K562 (cell line): ENCODE data around the gene PDE2A. TPM values are rescaled to one million over a fixed set of nuclear protein-coding genes. Genes with fewer than 3 reads are reported as not detected.

Experiments used
- ATAC-seq: fragments of 200-7000 bp; cut with Tn5 transposase; 3 replicates; pipeline ENCODE4 v1.9.1; 2020; ENCODE audit warnings: moderate library complexity
- BruUV-seq: library from RNA; stranded (reverse); fragments of 400-500 nt; replicated peaks from 2 replicates; lab custom pipeline; 2021; lab: Mats Ljungman, UMichigan
- CTCF ChIA-PET: fragments of 300-600 bp; formaldehyde crosslinking; extraction: SDS; loops from one replicate; lab custom pipeline; 2021; ENCODE audit warnings: low intra/inter-chr PET ratio; lab: Yijun Ruan, JAX
- POLR2A ChIA-PET: fragments of 300-600, 350-650 bp; sonication (Branson Sonifier 250); formaldehyde crosslinking; extraction: SDS; loops from one replicate; lab custom pipeline; 2021; ENCODE audit warnings: antibody characterized with exemption, inconsistent platforms; lab: Yijun Ruan, JAX
- DNase-seq, 4 experiments: peaks; one replicate each; pipeline versions ENCODE4 v3.0.0 to v3.0.0-alpha.2; 2011 to 2018; ENCODE audit warnings: low spot score in 3 of 4, mixed read lengths in 3 of 4; ENCODE audit errors: extremely low read depth in 1 of 4
- FAIRE-seq: peaks from 2 replicates; lab custom pipeline; 2011; peaks lifted over from hg19 to GRCh38; lab: Jason Lieb, UNC
- H2AFZ ChIP-seq: 2 replicates; pipeline ENCODE4 v1.6.0; 2011; ENCODE audit warnings: low read depth, low read length, control low read depth, inconsistent platforms
- H3K27ac ChIP-seq: fragments of 200-600 bp; 3 replicates; pipeline ENCODE4 v1.8.0; 2011; ENCODE audit warnings: low read depth, mild to moderate bottlenecking, control low read depth, inconsistent platforms, low read length, moderate library complexity, mixed read lengths; ENCODE audit errors: extremely low read depth
- H3K27me3 ChIP-seq, 2 experiments: fragments of 300-600 bp in 1 of 2; 2 replicates in 1 of 2; 3 replicates in 1 of 2; pipeline versions ENCODE4 v1.6.0 to v1.8.0; 2011; ENCODE audit warnings: inconsistent platforms in 2 of 2, low read length in 2 of 2, mild to moderate bottlenecking in 1 of 2, mixed read lengths in 1 of 2, moderate library complexity in 1 of 2; ENCODE audit not compliant: control insufficient read depth in 2 of 2, insufficient read depth in 2 of 2
- H3K36me3 ChIP-seq: fragments of 300-600 bp; 3 replicates; pipeline ENCODE4 v1.8.0; 2011; ENCODE audit warnings: mild to moderate bottlenecking, low read length, inconsistent platforms; ENCODE audit not compliant: control insufficient read depth, insufficient read depth
- H3K4me1 ChIP-seq, 2 experiments: fragments of 200-600 bp in 1 of 2; replicated peaks in 1 of 2; 2 replicates in 1 of 2; 3 replicates in 1 of 2; pipeline versions ENCODE4 v1.5.1 to v1.8.0; 2011; ENCODE audit warnings: inconsistent platforms in 2 of 2, low read length in 2 of 2, mild to moderate bottlenecking in 1 of 2, mixed read lengths in 1 of 2, moderate library complexity in 1 of 2; ENCODE audit not compliant: control insufficient read depth in 2 of 2, insufficient read depth in 2 of 2
- H3K4me2 ChIP-seq: 2 replicates; pipeline ENCODE4 v1.6.1; 2011; ENCODE audit warnings: low read length, control low read depth, inconsistent platforms, mixed read lengths; ENCODE audit not compliant: insufficient read depth
- H3K4me3 ChIP-seq: fragments of 200-600 bp; sonication (generic), shearing (Covaris generic); 2 replicates; pipeline ENCODE4 v1.5.1; 2016; ENCODE audit warnings: control low read depth, inconsistent platforms
- H3K79me2 ChIP-seq: fragments of 200-600 bp; 3 replicates; pipeline ENCODE4 v1.8.0; 2011; ENCODE audit warnings: low read length, inconsistent platforms; ENCODE audit not compliant: control insufficient read depth, insufficient read depth
- H3K9ac ChIP-seq, 2 experiments: 2 replicates each; pipeline versions ENCODE4 v1.6.0 to v1.6.1; 2011; ENCODE audit warnings: low read depth in 2 of 2, low read length in 2 of 2, control low read depth in 1 of 2, inconsistent platforms in 1 of 2, mild to moderate bottlenecking in 1 of 2, mixed read lengths in 1 of 2; ENCODE audit not compliant: insufficient read depth in 1 of 2
- H3K9me1 ChIP-seq: one replicate; pipeline ENCODE4 v1.6.0; 2011; ENCODE audit warnings: inconsistent platforms, mild to moderate bottlenecking, low read length, moderate library complexity; ENCODE audit not compliant: control insufficient read depth, insufficient read depth
- H3K9me3 ChIP-seq: replicated peaks from 2 replicates; pipeline ENCODE4 v1.5.1; 2011; ENCODE audit warnings: low read depth, low read length, inconsistent platforms; ENCODE audit not compliant: control insufficient read depth, insufficient read depth
- H4K20me1 ChIP-seq: replicated peaks from 2 replicates; pipeline ENCODE4 v1.6.1; 2011; ENCODE audit warnings: low read length, inconsistent platforms, mixed read lengths; ENCODE audit not compliant: control insufficient read depth, insufficient read depth
- EP400 ChIP-seq: fragments of 450-650 bp; IDR thresholded peaks from 2 replicates; pipeline ENCODE4 v1.6.1; 2017; ENCODE audit warnings: antibody characterized with exemption, mild to moderate bottlenecking, moderate library complexity
- MEIS2 ChIP-seq: fragments of 450-650 bp; IDR thresholded peaks from 2 replicates; pipeline ENCODE4 v1.6.1; 2014; ENCODE audit warnings: mild to moderate bottlenecking; ENCODE audit not compliant: partially characterized antibody
- PCBP1 ChIP-seq: fragments of 200-400 bp; formaldehyde crosslinking; IDR thresholded peaks from 2 replicates; pipeline ENCODE4 v1.6.1; 2018; ENCODE audit warnings: mild to moderate bottlenecking, low read depth, low read length; ENCODE audit not compliant: poor library complexity, severe bottlenecking
- POLR2B ChIP-seq: fragments of 450-650 bp; IDR thresholded peaks from 2 replicates; pipeline ENCODE4 v1.6.1; 2018; ENCODE audit warnings: low read depth; ENCODE audit not compliant: partially characterized antibody
- PPARD ChIP-seq: fragments of 250-450 bp; sonication (Bioruptor Pico); IDR thresholded peaks from 2 replicates; pipeline ENCODE4 v1.8.0; 2022; ENCODE audit warnings: inconsistent platforms, mild to moderate bottlenecking, moderate library complexity
- PTRF ChIP-seq: fragments of 450-650 bp; IDR thresholded peaks from 2 replicates; pipeline ENCODE4 v1.6.1; 2016; ENCODE audit warnings: mild to moderate bottlenecking, missing genetic modification characterization, missing compliant biosample characterization
- SUPT5H ChIP-seq: fragments of 450-650 bp; IDR thresholded peaks from 2 replicates; pipeline ENCODE4 v1.6.1; 2016
- ZNF76 ChIP-seq: fragments of 250-450 bp; sonication (Bioruptor Pico); IDR thresholded peaks from 2 replicates; pipeline ENCODE4 v1.4.0; 2020; ENCODE audit warnings: mild to moderate bottlenecking, moderate library complexity, borderline replicate concordance
- WGBS: fragments of 100-300 bp; shearing (Covaris generic); methylation state at CpG from one replicate; pipeline ENCODE4 v1.1.6; 2016; ENCODE audit warnings: low coverage, mixed read lengths; ENCODE audit not compliant: insufficient coverage; ENCODE audit errors: missing lambda C conversion rate; 5-methylcytosine and 5-hydroxymethylcytosine counted together
- in situ Hi-C: fragments of 300-500 bp; cut with MboI; formaldehyde crosslinking; loops from 4 replicates; pipeline ENCODE4 v1.15.0; 2018; ENCODE audit warnings: inconsistent platforms, mixed read lengths
- intact Hi-C: fragments of 100-400 bp; cut with micrococcal nuclease; formaldehyde crosslinking; loops from 2 replicates; pipeline ENCODE4 v1.14.2; 2022
- polyA plus RNA-seq, 8 experiments: library from polyadenylated mRNA; depleted of rRNA in 4 of 8; stranded (reverse) in 5 of 8; unstranded in 3 of 8; fragments of >200 nt; fragmentation: Nextera tagmentation in 2 of 8; fragmentation: Illumina TruSeq in 1 of 8; extraction: Ambion mirVana in 2 of 8; extraction: Trizol in 1 of 8; gene quantifications; 2 replicates each; pipeline versions ENCODE4 v1.2.1 to v1.2.3, GENCODE V29; 2011 to 2014; ENCODE audit warnings: inconsistent platforms in 1 of 8, missing spikeins in 1 of 8
- total RNA-seq, 7 experiments: library from RNA; depleted of rRNA in 6 of 7; stranded (reverse); fragments of >200 nt in 6 of 7; fragmentation: Illumina TruSeq in 2 of 7; extraction: Trizol in 2 of 7; gene quantifications; 2 replicates each; pipeline versions ENCODE4 v1.2.1 to v1.2.3, GENCODE V29; 2011 to 2021; ENCODE audit warnings: low replicate concordance in 1 of 7
- TF ChIP-seq, protein P1 (sequence below): fragments of 450-650 bp; formaldehyde crosslinking; conservative IDR thresholded peaks from 2 replicates; pipeline ENCODE4 v1.4.0; 2022; ENCODE audit warnings: mild to moderate bottlenecking, missing genetic modification characterization
- TF ChIP-seq, protein P2 (sequence below), 3 experiments: IDR thresholded peaks in 2 of 3; conservative IDR thresholded peaks in 1 of 3; 2 replicates each; pipeline ENCODE4 v1.5.1; 2011 to 2012; ENCODE audit warnings: low read length in 3 of 3, mild to moderate bottlenecking in 3 of 3, control low read depth in 2 of 3, improper control_type of control experiment in 1 of 3, inconsistent platforms in 1 of 3, low read depth in 1 of 3, mixed read lengths in 1 of 3, moderate library complexity in 1 of 3; ENCODE audit not compliant: insufficient read depth in 2 of 3
- TF ChIP-seq, protein P3 (sequence below), 2 experiments: IDR thresholded peaks in 1 of 2; conservative IDR thresholded peaks in 1 of 2; 2 replicates each; pipeline ENCODE4 v1.6.1; 2016; ENCODE audit warnings: low read depth in 2 of 2, mild to moderate bottlenecking in 1 of 2, missing compliant biosample characterization in 1 of 2, missing genetic modification characterization in 1 of 2, moderate library complexity in 1 of 2

Gene PDE2A
- total and polyA plus RNA-seq, 9 of the 15 experiments (the other 6 are each of a cell fraction or from before 2014, with no cell fraction given), result 0.07 to 15.2 (median 1.6) TPM; not detected in 1

DNA sequence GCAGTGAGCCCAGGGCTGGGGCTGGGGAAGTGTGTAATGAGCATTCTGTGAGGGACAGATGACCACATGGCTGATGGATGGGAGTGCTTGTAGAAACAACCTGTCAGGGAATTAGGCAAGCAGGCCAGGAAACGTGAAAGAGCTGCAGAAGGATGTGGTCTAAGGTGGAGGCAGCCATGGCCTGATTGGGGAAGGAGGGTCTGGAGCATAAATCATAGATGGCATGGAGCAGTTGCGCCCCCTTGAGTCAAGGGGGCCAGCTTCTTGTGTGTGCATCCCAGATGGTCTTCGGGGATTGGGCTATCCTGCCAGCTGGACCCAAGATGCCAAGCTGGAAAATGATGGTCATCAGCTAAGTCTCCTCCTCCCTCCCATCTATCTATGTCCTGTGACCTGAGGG lies 120.5 kb downstream of the PDE2A start:
- Histone ChIP-seq H3K4me2 (no peak overlapping the region), H2AFZ (no peak overlapping the region), H3K36me3 (no peaks in the 10 kb centered on the region), H3K9me1 (no peaks in the 10 kb centered on the region), H3K27me3 (peaks cover 28 to 48% of the 10 kb centered on the region in 2 experiments), H3K79me2 (no peaks in the 10 kb centered on the region), H4K20me1 (0 out of 2 replicates have a peak, but pooled peaks cover 6% of the 10 kb centered on the region), H3K4me3 (no peak overlapping the region), H3K9ac (no peak overlapping the region), H3K4me1 (no peaks in the 10 kb centered on the region), H3K9me3 (no peaks in the 10 kb centered on the region), H3K27ac (no peak overlapping the region)
- peak; percentile 28 to 47 (median 36) for DNase-seq
- peak; percentile 86 for ATAC-seq
- peak; percentile 48 for FAIRE-seq
- intact Hi-C loops (loop anchor here (1.0 kb wide), 1 partner anchor 71 kb away; no protein-coding TSS in a partner anchor), in situ Hi-C loops (no loop called here)
- 0% methylated on average over 3 of the region's 3 CpGs for WGBS
- ChIA-PET CTCF (no interaction called here), POLR2A (interaction anchor here (0.5 to 2.1 kb wide), 3 partner anchors 10 to 140 kb away, joined by 3 to 9 read pairs (median 4); no protein-coding TSS in a partner anchor)
- no TSS peak for BruUV-seq
- TF ChIP-seq, protein P1, sequence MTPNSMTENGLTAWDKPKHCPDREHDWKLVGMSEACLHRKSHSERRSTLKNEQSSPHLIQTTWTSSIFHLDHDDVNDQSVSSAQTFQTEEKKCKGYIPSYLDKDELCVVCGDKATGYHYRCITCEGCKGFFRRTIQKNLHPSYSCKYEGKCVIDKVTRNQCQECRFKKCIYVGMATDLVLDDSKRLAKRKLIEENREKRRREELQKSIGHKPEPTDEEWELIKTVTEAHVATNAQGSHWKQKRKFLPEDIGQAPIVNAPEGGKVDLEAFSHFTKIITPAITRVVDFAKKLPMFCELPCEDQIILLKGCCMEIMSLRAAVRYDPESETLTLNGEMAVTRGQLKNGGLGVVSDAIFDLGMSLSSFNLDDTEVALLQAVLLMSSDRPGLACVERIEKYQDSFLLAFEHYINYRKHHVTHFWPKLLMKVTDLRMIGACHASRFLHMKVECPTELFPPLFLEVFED (CRISPR knock-in tag), result no peak
- TF ChIP-seq SUPT5H (no peak), MEIS2 (peak; percentile 77), PCBP1 (no peak), EP400 (no peak), ZNF76 (CRISPR knock-in tag) (no peak), PTRF (tag) (no peak), PPARD (no peak), POLR2B (no peak)
- TF ChIP-seq, protein P2, sequence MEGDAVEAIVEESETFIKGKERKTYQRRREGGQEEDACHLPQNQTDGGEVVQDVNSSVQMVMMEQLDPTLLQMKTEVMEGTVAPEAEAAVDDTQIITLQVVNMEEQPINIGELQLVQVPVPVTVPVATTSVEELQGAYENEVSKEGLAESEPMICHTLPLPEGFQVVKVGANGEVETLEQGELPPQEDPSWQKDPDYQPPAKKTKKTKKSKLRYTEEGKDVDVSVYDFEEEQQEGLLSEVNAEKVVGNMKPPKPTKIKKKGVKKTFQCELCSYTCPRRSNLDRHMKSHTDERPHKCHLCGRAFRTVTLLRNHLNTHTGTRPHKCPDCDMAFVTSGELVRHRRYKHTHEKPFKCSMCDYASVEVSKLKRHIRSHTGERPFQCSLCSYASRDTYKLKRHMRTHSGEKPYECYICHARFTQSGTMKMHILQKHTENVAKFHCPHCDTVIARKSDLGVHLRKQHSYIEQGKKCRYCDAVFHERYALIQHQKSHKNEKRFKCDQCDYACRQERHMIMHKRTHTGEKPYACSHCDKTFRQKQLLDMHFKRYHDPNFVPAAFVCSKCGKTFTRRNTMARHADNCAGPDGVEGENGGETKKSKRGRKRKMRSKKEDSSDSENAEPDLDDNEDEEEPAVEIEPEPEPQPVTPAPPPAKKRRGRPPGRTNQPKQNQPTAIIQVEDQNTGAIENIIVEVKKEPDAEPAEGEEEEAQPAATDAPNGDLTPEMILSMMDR (IDR thresholded peaks at IDR 0.05 in 2 of 3, conservative IDR thresholded peaks at IDR 0.05 in 1 of 3; ENCODE audit: insufficient read depth in 2 of 3, low read depth in 1 of 3, low read length in 3 of 3), result peak; percentile 60 to 63 (median 60)
- TF ChIP-seq, protein P3, sequence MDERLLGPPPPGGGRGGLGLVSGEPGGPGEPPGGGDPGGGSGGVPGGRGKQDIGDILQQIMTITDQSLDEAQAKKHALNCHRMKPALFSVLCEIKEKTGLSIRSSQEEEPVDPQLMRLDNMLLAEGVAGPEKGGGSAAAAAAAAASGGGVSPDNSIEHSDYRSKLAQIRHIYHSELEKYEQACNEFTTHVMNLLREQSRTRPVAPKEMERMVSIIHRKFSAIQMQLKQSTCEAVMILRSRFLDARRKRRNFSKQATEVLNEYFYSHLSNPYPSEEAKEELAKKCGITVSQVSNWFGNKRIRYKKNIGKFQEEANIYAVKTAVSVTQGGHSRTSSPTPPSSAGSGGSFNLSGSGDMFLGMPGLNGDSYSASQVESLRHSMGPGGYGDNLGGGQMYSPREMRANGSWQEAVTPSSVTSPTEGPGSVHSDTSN (CRISPR knock-in tag; IDR thresholded peaks at IDR 0.05; ENCODE audit: low read depth), result no peak
- TF ChIP-seq, protein P3 (tag; conservative IDR thresholded peaks at IDR 0.05; ENCODE audit: low read depth), result peak; percentile 46; the same call in 1 of the 2 replicates
